HCT116 (cell line): ENCODE data around the gene CDC45. TPM values are rescaled to one million over a fixed set of nuclear protein-coding genes. Genes with fewer than 3 reads are reported as not detected.

ENCODE experiments used
- ATAC-seq: fragments of 200-7000 bp; cut with Tn5 transposase; 2 replicates; pipeline ENCODE4 v1.9.1; 2020; ENCODE audit warnings: mild to moderate bottlenecking, moderate library complexity
- BruUV-seq: library from RNA; stranded (reverse); fragments of 400-500 nt; replicated peaks from 2 replicates; lab custom pipeline; 2021; lab: Mats Ljungman, UMichigan
- CTCF ChIA-PET: fragments of 300-600 bp; sonication (Branson Sonifier 250); formaldehyde crosslinking; loops from one replicate; lab custom pipeline; 2021; ENCODE audit warnings: antibody characterized with exemption; lab: Charles Lee
- POLR2A ChIA-PET: fragments of 300-600, 350-600 bp; sonication (Branson Sonifier 250); formaldehyde crosslinking; loops from one replicate; lab custom pipeline; 2021; ENCODE audit warnings: antibody characterized with exemption; lab: Charles Lee
- RAD21 ChIA-PET, 2 experiments: fragments of 300-600 bp; sonication (Branson Sonifier 250); formaldehyde crosslinking; loops; one replicate each; lab custom pipeline; 2023; ENCODE audit warnings: low total read pairs in 2 of 2; ENCODE audit not compliant: uncharacterized antibody in 2 of 2, unreplicated experiment in 2 of 2, low non-redundant PET in 1 of 2; lab: Charles Lee
- DNase-seq: peaks from one replicate; pipeline ENCODE4 v3.0.0-alpha.2; 2010; ENCODE audit warnings: low read depth, low spot score
- H2AFZ ChIP-seq: fragments of 200-600 bp; shearing (Covaris generic), sonication (generic); 2 replicates; pipeline ENCODE4 v1.6.1; 2017; ENCODE audit warnings: low read depth, mixed run types, mixed read lengths, antibody characterized with exemption, low read length; ENCODE audit not compliant: poor library complexity, severe bottlenecking
- H3K27ac ChIP-seq: 2 replicates; pipeline ENCODE4 v1.5.1; 2012; ENCODE audit warnings: low read depth, low read length
- H3K27me3 ChIP-seq: fragments of 200-600 bp; sonication (generic); 2 replicates; pipeline ENCODE4 v1.6.1; 2016; ENCODE audit warnings: mixed run types, low read length, mixed read lengths; ENCODE audit not compliant: insufficient read depth
- H3K36me3 ChIP-seq, 2 experiments: fragments of 200-500 bp in 1 of 2; fragments of 200-600 bp in 1 of 2; sonication (Bioruptor generic) in 1 of 2; sonication (generic) in 1 of 2; 2 replicates each; pipeline versions ENCODE4 v1.5.1 to v1.6.1; 2014 to 2016; ENCODE audit warnings: low read length in 2 of 2, inconsistent platforms in 1 of 2, mixed read lengths in 1 of 2, mixed run types in 1 of 2; ENCODE audit not compliant: insufficient read depth in 2 of 2, control insufficient read depth in 1 of 2
- H3K4me1 ChIP-seq, 2 experiments: fragments of 200-600 bp in 1 of 2; sonication (generic) in 1 of 2; 2 replicates each; pipeline versions ENCODE4 v1.5.1 to v1.6.1; 2012 to 2017; ENCODE audit warnings: low read length in 2 of 2, inconsistent platforms in 1 of 2, mild to moderate bottlenecking in 1 of 2, mixed read lengths in 1 of 2, mixed run types in 1 of 2, moderate library complexity in 1 of 2; ENCODE audit not compliant: insufficient read depth in 2 of 2, control insufficient read depth in 1 of 2
- H3K4me2 ChIP-seq: fragments of 200-600 bp; sonication (generic); 2 replicates; pipeline ENCODE4 v1.6.1; 2017; ENCODE audit warnings: mixed run types, low read length, mixed read lengths
- H3K4me3 ChIP-seq, 2 experiments: fragments of 200-600 bp in 1 of 2; sonication (generic) in 1 of 2; replicated peaks in 1 of 2; 2 replicates each; pipeline ENCODE4 v1.5.1; 2011 to 2016; ENCODE audit warnings: low read length in 2 of 2, control low read depth in 1 of 2, low read depth in 1 of 2, mild to moderate bottlenecking in 1 of 2, mixed read lengths in 1 of 2, mixed run types in 1 of 2
- H3K79me2 ChIP-seq: fragments of 200-600 bp; sonication (generic); 2 replicates; pipeline ENCODE4 v1.6.1; 2017; ENCODE audit warnings: mild to moderate bottlenecking, mixed run types, low read length, moderate library complexity, mixed read lengths; ENCODE audit not compliant: insufficient read depth
- H3K9ac ChIP-seq: fragments of 200-600 bp; sonication (generic); 2 replicates; pipeline ENCODE4 v1.6.1; 2016; ENCODE audit warnings: low read length, mixed read lengths
- H3K9me2 ChIP-seq: fragments of 200-600 bp; sonication (generic), shearing (Covaris generic); 2 replicates; pipeline ENCODE4 v1.6.1; 2017; ENCODE audit warnings: mixed run types, mild to moderate bottlenecking, moderate library complexity; ENCODE audit not compliant: insufficient read depth
- H3K9me3 ChIP-seq, 2 experiments: fragments of 200-500 bp in 1 of 2; fragments of 200-600 bp in 1 of 2; sonication (Bioruptor generic) in 1 of 2; sonication (generic) in 1 of 2; 2 replicates each; pipeline ENCODE4 v1.6.1; 2014 to 2017; ENCODE audit warnings: low read length in 2 of 2, mixed read lengths in 2 of 2, inconsistent platforms in 1 of 2, low read depth in 1 of 2, mild to moderate bottlenecking in 1 of 2, mixed run types in 1 of 2, moderate library complexity in 1 of 2; ENCODE audit not compliant: control insufficient read depth in 1 of 2, insufficient read depth in 1 of 2
- H4K20me1 ChIP-seq: fragments of 200-600 bp; sonication (generic), shearing (Covaris generic); 2 replicates; pipeline ENCODE4 v1.6.1; 2017; ENCODE audit warnings: mixed run types, mild to moderate bottlenecking, moderate library complexity; ENCODE audit not compliant: insufficient read depth
- EGR1 ChIP-seq: IDR thresholded peaks from 2 replicates; pipeline ENCODE4 v1.6.1; 2012; ENCODE audit warnings: low read depth
- EZH2phosphoT487 ChIP-seq: fragments of 200-600 bp; IDR thresholded peaks from 2 replicates; pipeline ENCODE4 v1.6.1; 2018; ENCODE audit warnings: antibody characterized with exemption, borderline replicate concordance
- POLR2A ChIP-seq: IDR thresholded peaks from 2 replicates; pipeline ENCODE4 v1.7.0; 2011; ENCODE audit warnings: borderline replicate concordance; ENCODE audit not compliant: insufficient read depth, insufficient read length; ENCODE audit errors: extremely low read depth
- TCF7L2 ChIP-seq: IDR thresholded peaks from 2 replicates; pipeline ENCODE4 v1.7.0; 2011; ENCODE audit warnings: borderline replicate concordance, inconsistent platforms; ENCODE audit not compliant: insufficient read depth, insufficient read length; ENCODE audit errors: extremely low read depth
- intact Hi-C: fragments of 100-400 bp; cut with micrococcal nuclease; formaldehyde crosslinking; loops from 2 replicates; pipeline ENCODE4 v1.10.0; 2022
- total RNA-seq: library from RNA; stranded (reverse); gene quantifications from one replicate; pipeline ENCODE4 v1.2.1, GENCODE V29; 2021; ENCODE audit not compliant: unreplicated experiment
- TF ChIP-seq, protein P1 (sequence below): IDR thresholded peaks from 2 replicates; pipeline ENCODE4 v1.6.1; 2012
- TF ChIP-seq, protein P2 (sequence below): IDR thresholded peaks from 2 replicates; pipeline ENCODE4 v1.6.1; 2011; ENCODE audit warnings: mild to moderate bottlenecking, low read length, moderate library complexity; ENCODE audit not compliant: insufficient replicate concordance; ENCODE audit errors: extremely low read depth

CDC45 gene
- total RNA-seq, 1 experiment from 2014 or later: 43.4 TPM

DNA sequence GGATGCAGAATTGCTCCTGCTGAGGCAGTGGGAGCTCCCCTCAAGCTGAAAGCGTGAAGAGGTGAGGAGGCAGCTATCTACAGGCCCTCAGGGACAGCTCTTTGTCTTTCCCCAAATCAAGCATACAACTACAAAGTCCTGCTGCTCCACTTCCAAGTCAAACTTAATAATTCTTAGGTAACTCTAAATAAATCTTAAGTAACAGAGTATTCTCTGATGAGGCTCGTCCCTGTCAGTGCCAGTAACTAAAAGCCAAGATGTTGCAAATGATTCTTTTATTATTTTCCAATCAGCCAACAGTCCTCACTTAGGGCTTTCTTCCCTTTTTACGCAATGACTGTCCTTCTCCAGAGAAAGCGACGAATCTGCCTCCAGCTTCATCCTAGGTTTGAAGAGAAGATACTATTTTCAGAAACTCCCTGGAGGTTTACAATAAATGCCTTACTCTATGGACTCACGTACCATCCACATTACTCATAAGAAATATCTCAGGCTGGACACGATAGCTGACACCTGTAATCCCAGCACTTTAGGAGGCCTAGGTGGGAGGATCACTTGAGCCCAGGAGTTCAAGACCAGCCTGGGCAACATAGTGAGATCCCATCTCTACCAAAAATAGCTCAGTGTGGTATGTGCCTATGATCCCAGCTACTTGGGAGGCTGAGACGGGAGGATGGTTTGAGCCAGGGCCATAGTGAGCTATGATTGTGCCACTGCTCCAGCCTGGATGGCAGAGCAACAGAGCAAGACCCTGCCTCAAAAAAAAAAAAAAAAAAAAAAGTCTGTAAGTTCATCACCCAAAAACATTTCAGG, 29.2 kb upstream of the CDC45 start:
- BruUV-seq: no TSS peak
- Histone ChIP-seq H3K79me2 (peaks cover 19% of the 10 kb centered on the region), H3K9me3 (no peaks in the 10 kb centered on the region), H3K27me3 (no peaks in the 10 kb centered on the region)
- ChIA-PET CTCF (no interaction called here), POLR2A (no interaction called here)
- ATAC-seq (no peak), DNase-seq (no peak)
- no peak for TF ChIP-seq TCF7L2
- TF ChIP-seq, protein P1, sequence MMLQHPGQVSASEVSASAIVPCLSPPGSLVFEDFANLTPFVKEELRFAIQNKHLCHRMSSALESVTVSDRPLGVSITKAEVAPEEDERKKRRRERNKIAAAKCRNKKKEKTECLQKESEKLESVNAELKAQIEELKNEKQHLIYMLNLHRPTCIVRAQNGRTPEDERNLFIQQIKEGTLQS: no peak
- no peak for TF ChIP-seq POLR2A
- TF ChIP-seq EZH2phosphoT487: no peak
- TF ChIP-seq, protein P2, sequence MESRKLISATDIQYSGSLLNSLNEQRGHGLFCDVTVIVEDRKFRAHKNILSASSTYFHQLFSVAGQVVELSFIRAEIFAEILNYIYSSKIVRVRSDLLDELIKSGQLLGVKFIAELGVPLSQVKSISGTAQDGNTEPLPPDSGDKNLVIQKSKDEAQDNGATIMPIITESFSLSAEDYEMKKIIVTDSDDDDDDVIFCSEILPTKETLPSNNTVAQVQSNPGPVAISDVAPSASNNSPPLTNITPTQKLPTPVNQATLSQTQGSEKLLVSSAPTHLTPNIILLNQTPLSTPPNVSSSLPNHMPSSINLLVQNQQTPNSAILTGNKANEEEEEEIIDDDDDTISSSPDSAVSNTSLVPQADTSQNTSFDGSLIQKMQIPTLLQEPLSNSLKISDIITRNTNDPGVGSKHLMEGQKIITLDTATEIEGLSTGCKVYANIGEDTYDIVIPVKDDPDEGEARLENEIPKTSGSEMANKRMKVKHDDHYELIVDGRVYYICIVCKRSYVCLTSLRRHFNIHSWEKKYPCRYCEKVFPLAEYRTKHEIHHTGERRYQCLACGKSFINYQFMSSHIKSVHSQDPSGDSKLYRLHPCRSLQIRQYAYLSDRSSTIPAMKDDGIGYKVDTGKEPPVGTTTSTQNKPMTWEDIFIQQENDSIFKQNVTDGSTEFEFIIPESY: no peak
- TF ChIP-seq EGR1: no peak
- TF ChIP-seq, all 23 proteins: peak for 0
- no peak overlapping the region for H2AFZ ChIP-seq
- no peak overlapping the region for H3K4me3 ChIP-seq
- H3K9ac ChIP-seq: no peak overlapping the region
- no peak overlapping the region for H3K4me2 ChIP-seq
- peaks cover 33 to 40% of the 10 kb centered on the region in 2 experiments for H3K36me3 ChIP-seq
- intact Hi-C loops: no loop called here
- H3K4me1 ChIP-seq: peaks cover 15 to 16% of the 10 kb centered on the region in 2 experiments
- H3K27ac ChIP-seq: no peak overlapping the region
- no peaks in the 10 kb centered on the region for H4K20me1 ChIP-seq
- RAD21 ChIA-PET: no interaction called here
- H3K9me2 ChIP-seq: no peaks in the 10 kb centered on the region
